Naive thymus-derived CD8-positive, alpha-beta T cell (primary cell): Measurements from ENCODE around the gene PCGF3. TPM values are rescaled to one million over a fixed set of nuclear protein-coding genes. Genes with fewer than 3 reads are reported as not detected.

Experiments
- ATAC-seq, 2 donors: fragments of 150-1000 bp; cut with Tn5 transposase in 1 of 2; sonication (Bioruptor Pico), chemical (Tn5 transposase) in 1 of 2; 1 replicate in 1 of 2; 2 replicates in 1 of 2; pipeline ENCODE4 v1.10.0; 2021; ENCODE audit warnings: mild to moderate bottlenecking in 2 of 2, moderate library complexity in 2 of 2
- POLR2A ChIA-PET: fragments of 350-600 bp; sonication (Branson Sonifier 250); formaldehyde crosslinking; loops from one replicate; lab custom pipeline; 2021; ENCODE audit warnings: antibody characterized with exemption; lab: Charles Lee
- DNase-seq, 10 donors: peaks; one replicate each; pipeline versions ENCODE4 v3.0.0 to v3.0.0-alpha.2; 2020 to 2022
- H3K27ac Mint-ChIP-seq, 10 donors: one replicate each; pipeline ENCODE4 v1.8.0; 2020 to 2022; ENCODE audit warnings: mild to moderate bottlenecking in 10 of 10, mixed read lengths in 10 of 10, moderate library complexity in 4 of 10, inconsistent platforms in 1 of 10
- H3K27me3 Mint-ChIP-seq, 5 donors: one replicate each; pipeline ENCODE4 v1.8.0; 2021 to 2022; ENCODE audit warnings: mixed read lengths in 5 of 5
- H3K36me3 Mint-ChIP-seq, 3 donors: one replicate each; pipeline ENCODE4 v1.8.0; 2020 to 2022; ENCODE audit warnings: mixed read lengths in 3 of 3, mild to moderate bottlenecking in 2 of 3, inconsistent platforms in 1 of 3
- H3K4me1 Mint-ChIP-seq, 4 donors: one replicate each; pipeline ENCODE4 v1.8.0; 2021 to 2022; ENCODE audit warnings: mixed read lengths in 4 of 4
- H3K4me3 Mint-ChIP-seq, 10 donors: one replicate each; pipeline ENCODE4 v1.8.0; 2020 to 2022; ENCODE audit warnings: mild to moderate bottlenecking in 10 of 10, mixed read lengths in 10 of 10, moderate library complexity in 6 of 10, inconsistent platforms in 1 of 10
- H3K9me3 Mint-ChIP-seq, 9 donors: one replicate each; pipeline ENCODE4 v1.8.0; 2020 to 2022; ENCODE audit warnings: mixed read lengths in 9 of 9, mild to moderate bottlenecking in 3 of 9, inconsistent platforms in 1 of 9, moderate library complexity in 1 of 9
- polyA plus RNA-seq, 3 donors: library from polyadenylated mRNA; unstranded; fragments of 300-500 nt; fragmentation: Illumina TruSeq; gene quantifications; one replicate each; pipeline ENCODE4 v1.2.3, GENCODE V29; 2021
- total RNA-seq, 8 experiments: library from RNA in 2 of 8; stranded (reverse) in 2 of 8; gene quantifications; one replicate each; pipeline ENCODE4 v1.2.3 and lab custom pipeline; 2021 to 2026

The PCGF3 gene, protein sequence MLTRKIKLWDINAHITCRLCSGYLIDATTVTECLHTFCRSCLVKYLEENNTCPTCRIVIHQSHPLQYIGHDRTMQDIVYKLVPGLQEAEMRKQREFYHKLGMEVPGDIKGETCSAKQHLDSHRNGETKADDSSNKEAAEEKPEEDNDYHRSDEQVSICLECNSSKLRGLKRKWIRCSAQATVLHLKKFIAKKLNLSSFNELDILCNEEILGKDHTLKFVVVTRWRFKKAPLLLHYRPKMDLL
- total RNA-seq (10 to 100 TPM; 45.6 to 49.3 TPM), polyA plus RNA-seq (1 to 10 TPM; 3.4 to 4.4 (median 3.9) TPM), total RNA-seq (lab: John Stamatoyannopoulos, UW) (29.2 to 63.0 (median 44.5) reads per million in 6 experiments)

DNA sequence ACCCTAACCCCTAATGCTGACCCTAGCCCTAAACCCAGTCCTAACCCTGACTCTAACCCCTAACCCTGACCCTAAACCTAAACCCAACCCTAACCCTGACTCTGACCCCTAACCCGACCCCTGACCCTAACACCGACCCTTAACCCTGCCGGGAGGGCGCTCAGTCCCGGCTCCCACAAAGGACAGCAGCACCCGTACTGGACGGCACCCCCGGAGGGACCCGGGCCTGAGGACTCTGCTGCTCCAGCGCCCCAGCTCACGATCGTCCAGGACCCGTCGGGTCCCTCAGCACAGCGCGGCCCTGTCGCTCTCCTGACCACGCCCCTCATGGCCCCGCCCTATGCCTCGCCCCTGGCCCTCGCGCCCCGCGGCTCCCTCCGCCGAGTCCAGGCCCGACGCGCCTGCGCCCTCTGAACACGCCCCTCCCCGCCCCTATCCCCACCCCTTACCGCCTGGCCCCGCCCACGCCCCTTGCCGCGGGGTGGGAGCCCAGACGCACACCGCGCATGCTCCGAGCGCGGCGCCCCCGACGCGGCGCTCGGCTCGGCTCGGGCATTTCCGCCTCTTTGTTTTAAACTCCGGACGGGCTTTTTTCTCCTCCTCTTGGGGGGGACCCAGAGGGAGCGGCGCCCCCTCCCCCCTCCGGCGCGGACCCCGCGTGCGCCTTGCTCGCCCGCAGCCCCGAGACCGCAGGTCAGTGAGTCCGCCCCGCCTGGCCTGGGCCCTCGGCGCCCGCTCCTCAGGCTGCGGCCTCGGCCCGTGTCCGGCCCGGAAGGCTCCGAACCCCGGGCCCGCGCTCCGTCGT, at the start of gene PCGF3:
Gene PCGF3 (plus strand): TSS at position 555 of the 805 bp plus-strand sequence. CDS start 27,849 bp downstream, outside the sequence.
- Mint-ChIP-seq H3K27ac (peak within 1 kb of the TSS in 9 of 10 donors; percentile 45 to 88 (median 71)), H3K27me3 (no peaks in the 10 kb centered on the region), H3K4me1 (peaks cover 16 to 36% (median 27%) of the 10 kb centered on the region in 4 donors), H3K36me3 (peaks cover 0 to 5% (median 0%) of the 10 kb centered on the region in 3 donors), H3K4me3 (peak within 1 kb of the TSS; percentile 55 to 90 (median 81)), H3K9me3 (no peaks in the 10 kb centered on the region)
- peak; percentile 95 for ATAC-seq
- peak; percentile 85 to 97 (median 93) for DNase-seq
- POLR2A ChIA-PET = no interaction called here

DNA sequence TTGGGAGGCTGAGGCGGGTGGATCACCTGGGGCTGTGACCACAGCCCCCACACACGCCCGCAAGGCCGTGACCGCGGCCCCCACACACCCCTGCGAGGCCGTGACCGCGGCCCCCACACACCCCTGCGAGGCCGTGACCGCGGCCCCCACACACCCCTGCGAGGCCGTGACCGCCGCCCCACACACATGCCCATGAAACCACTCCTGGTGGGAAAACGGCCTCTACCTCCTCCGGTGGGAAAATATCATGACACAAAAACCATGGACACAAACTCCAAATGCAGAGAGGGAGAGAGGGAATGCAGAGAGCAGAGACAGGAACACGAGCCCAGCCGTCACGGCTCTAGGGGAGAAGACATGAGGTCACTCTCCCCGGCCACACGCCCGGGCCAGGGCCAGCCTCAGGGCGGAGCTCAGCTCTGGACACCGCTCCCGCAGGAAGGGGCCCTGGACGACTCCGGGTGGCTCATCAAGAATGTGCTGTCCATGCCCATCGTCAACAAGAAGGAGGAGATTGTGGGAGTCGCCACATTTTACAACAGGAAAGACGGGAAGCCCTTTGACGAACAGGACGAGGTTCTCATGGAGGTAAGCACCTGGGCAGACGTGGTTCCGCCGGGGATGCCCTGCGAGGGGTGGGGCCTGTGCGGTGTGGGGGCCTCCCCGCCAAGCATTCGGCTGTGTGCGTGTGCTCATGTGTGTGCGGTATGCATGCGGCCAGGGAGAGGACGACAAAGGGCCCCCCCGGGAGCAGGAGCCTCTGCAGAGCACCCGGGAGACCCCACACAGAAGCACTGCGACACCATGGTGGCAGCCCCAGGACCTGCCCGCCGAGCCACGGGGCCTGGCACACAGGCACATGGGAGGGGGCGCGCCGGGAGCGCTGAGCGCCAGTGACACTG, 48.9 kb upstream of the PCGF3 start:
- Mint-ChIP-seq H3K9me3 (no peaks in the 10 kb centered on the region), H3K27me3 (peaks cover 1 to 7% (median 3%) of the 10 kb centered on the region in 5 donors), H3K36me3 (peaks cover 0 to 5% (median 4%) of the 10 kb centered on the region in 3 donors), H3K4me1 (peaks cover 0 to 15% (median 3%) of the 10 kb centered on the region in 4 donors), H3K4me3 (no peak overlapping the region), H3K27ac (no peak overlapping the region)
- POLR2A ChIA-PET = no interaction called here
- no peak for ATAC-seq
- peak in 1 of 10 donors; percentile 34 for DNase-seq

DNA sequence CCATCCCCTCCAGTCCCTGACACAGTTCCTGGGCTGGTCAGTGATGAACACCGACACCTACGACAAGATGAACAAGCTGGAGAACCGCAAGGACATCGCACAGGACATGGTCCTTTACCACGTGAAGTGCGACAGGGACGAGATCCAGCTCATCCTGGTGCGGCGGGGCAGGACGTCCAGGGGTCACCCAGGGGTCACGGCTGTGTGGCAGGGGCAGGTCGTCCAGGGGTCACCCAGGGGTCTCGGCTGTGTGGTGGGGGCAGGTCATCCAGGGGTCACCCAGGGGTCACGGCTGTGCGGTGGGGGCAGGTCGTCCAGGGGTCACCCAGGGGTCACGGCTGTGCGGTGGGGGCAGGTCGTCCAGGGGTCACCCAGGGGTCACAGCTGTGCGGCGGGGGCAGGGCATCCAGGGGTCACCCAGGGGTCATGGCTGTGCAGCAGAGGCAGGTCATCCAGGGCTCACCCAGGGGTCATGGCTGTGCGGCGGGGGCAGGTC, 48.2 kb upstream of the PCGF3 start:
- DNase-seq (peak in 2 of 10 donors; percentile 1 to 42), ATAC-seq (no peak)
- H3K9me3 Mint-ChIP-seq = no peaks in the 10 kb centered on the region
- no peak overlapping the region for H3K27ac Mint-ChIP-seq
- peaks cover 0 to 5% (median 4%) of the 10 kb centered on the region in 3 donors for H3K36me3 Mint-ChIP-seq
- H3K27me3 Mint-ChIP-seq = peaks cover 0 to 1% (median 0%) of the 10 kb centered on the region in 5 donors
- peaks cover 0 to 15% (median 6%) of the 10 kb centered on the region in 4 donors for H3K4me1 Mint-ChIP-seq
- no peak overlapping the region for H3K4me3 Mint-ChIP-seq
- POLR2A ChIA-PET = no interaction called here

DNA sequence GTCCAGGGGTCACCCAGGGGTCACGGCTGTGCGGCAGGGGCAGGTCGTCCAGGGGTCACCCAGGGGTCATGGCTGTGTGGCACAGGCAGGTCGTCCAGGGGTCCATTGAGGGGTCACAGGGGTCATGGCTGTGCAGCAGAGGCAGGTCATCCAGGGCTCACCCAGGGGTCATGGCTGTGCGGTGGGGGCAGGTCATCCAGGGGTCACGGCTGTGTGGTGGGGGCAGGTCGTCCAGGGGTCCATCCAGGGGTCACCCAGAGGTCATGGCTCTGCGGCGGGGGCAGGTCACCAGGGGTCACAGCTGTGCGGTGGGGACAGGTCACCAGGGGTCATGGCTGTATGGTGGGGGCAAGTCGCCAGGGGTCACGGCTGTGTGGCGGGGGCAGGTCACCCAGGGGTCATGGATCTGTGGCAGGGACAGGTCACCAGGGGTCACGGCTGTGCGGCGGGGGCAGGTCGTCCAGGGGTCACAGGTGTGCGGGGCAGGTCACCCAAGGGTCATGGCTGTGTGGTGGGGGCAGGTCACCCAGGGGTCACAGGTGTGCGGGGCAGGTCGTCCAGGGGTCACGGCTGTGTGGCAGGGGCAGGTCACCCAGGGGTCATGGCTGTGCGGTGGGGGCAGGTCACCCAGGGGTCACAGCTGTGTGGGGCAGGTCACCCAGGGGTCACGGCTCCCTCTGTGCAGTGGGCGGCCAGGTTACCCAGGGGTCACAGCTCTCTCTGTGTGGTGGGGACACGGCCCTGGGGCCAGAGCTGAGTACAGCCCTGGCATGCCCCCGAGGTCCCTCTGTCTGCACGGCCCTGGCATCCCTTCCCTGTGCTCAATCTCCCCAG, 47.6 kb upstream of the PCGF3 start:
- Mint-ChIP-seq H3K36me3 (peaks cover 0 to 5% (median 4%) of the 10 kb centered on the region in 3 donors), H3K27ac (peak overlapping the region in 2 of 10 donors; percentile 37 to 40), H3K4me3 (no peak overlapping the region), H3K27me3 (no peaks in the 10 kb centered on the region), H3K4me1 (peaks cover 1 to 16% (median 9%) of the 10 kb centered on the region in 4 donors), H3K9me3 (no peaks in the 10 kb centered on the region)
- ATAC-seq (no peak), DNase-seq (peak in 1 of 10 donors; percentile 60)
- POLR2A ChIA-PET = no interaction called here

DNA sequence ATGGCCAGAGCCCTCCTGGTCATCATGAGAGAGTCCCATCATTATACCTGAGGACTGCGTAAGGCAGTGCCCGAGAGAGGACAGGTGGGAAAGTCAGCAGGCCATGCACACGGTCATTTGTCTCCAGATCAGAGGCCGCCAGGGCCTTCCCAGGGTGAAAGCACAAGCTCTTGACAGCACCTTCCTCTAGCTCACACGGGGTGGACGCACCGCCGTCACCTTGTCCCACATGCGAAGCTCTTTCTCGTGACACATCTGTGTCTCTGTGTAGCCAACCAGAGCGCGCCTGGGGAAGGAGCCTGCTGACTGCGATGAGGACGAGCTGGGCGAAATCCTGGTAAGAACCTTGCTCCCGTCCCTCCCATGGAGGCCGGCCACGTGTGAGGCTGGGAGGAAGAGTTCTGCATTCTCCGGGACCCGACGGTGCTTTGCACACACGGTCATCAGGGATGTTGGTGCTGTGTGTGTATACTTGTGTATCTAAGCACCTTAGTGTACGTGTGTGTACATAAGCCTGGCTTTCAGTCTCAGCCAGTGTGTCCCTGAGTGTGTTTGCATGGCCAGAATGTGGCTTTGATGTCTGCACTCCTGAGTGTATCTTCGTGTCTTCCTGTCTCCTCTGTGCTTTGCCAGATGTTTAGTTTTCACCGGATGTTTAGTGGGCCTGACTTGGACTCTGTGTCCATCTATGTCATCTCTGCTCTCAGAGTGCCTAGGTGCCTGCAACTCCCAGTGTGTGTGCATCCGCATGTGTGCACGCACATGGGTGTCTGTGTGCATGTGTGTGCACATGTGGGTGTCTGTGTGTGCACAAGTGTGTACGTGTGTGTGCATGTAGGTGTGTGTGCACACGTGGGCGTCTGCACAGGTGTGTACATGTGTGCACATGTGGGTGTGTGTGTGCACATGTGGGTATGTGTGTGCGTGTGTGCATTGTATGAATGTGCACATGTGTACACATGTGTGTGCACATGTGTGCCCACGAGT, 46.7 kb upstream of the PCGF3 start:
- peak in 1 of 10 donors; percentile 45 for DNase-seq
- H3K36me3 Mint-ChIP-seq = peaks cover 0 to 5% (median 4%) of the 10 kb centered on the region in 3 donors
- H3K4me3 Mint-ChIP-seq = no peak overlapping the region
- no peak for ATAC-seq
- H3K4me1 Mint-ChIP-seq = peaks cover 1 to 18% (median 11%) of the 10 kb centered on the region in 4 donors
- no peaks in the 10 kb centered on the region for H3K9me3 Mint-ChIP-seq
- POLR2A ChIA-PET = no interaction called here
- no peaks in the 10 kb centered on the region for H3K27me3 Mint-ChIP-seq
- peak overlapping the region in 2 of 10 donors; percentile 2 to 37 for H3K27ac Mint-ChIP-seq

DNA sequence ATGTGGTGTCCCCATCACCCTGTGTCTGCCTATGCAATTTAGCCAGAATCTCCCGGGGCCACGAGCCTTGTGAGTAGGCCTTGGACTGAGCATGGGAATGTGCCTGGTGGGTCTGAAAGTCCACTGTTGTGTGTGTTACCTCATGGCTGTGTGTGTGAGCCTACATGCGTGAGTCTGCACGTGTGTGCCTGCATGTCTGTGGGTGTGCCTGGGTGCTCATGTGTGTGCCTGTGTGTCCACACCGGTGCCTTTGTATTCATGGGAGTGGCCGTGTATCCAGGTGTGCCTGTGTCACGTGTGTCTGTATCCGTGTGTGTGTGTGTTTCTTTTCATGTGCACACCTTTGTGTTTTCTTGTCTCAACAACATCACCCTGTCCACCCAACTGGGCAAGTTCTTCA, 45.8 kb upstream of the PCGF3 start:
- H3K36me3 Mint-ChIP-seq = peaks cover 0 to 5% (median 4%) of the 10 kb centered on the region in 3 donors
- H3K9me3 Mint-ChIP-seq = no peaks in the 10 kb centered on the region
- peak in 1 of 10 donors; percentile 50 for DNase-seq
- no peak for ATAC-seq
- H3K4me1 Mint-ChIP-seq = peaks cover 5 to 27% (median 14%) of the 10 kb centered on the region in 4 donors
- peak overlapping the region in 2 of 10 donors; percentile 21 to 81 for H3K27ac Mint-ChIP-seq
- peak overlapping the region in 3 of 10 donors; percentile 20 to 48 (median 28) for H3K4me3 Mint-ChIP-seq
- no peaks in the 10 kb centered on the region for H3K27me3 Mint-ChIP-seq
- POLR2A ChIA-PET = no interaction called here

DNA sequence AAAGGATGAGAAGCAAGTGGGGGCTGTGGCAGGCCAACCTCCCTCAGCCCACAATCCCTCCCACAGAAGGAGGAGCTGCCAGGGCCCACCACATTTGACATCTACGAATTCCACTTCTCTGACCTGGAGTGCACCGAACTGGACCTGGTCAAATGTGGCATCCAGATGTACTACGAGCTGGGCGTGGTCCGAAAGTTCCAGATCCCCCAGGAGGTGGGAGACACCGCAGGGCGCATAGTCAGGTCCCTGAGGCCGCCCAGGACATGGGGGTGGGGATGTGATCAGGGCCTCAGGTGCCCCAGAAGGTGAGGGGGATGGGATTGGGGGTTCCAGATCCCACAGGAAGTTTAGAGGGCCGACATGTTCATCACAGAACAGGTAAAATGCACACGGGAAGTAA, 45.2 kb upstream of the PCGF3 start:
- peaks cover 0 to 5% (median 4%) of the 10 kb centered on the region in 3 donors for H3K36me3 Mint-ChIP-seq
- H3K27ac Mint-ChIP-seq = peak overlapping the region in 2 of 10 donors; percentile 21 to 60
- DNase-seq = peak in 1 of 10 donors; percentile 30
- no peaks in the 10 kb centered on the region for H3K27me3 Mint-ChIP-seq
- peak overlapping the region in 4 of 10 donors; percentile 6 to 74 (median 28) for H3K4me3 Mint-ChIP-seq
- H3K9me3 Mint-ChIP-seq = no peaks in the 10 kb centered on the region
- no peak for ATAC-seq
- POLR2A ChIA-PET = no interaction called here
- peaks cover 8 to 32% (median 16%) of the 10 kb centered on the region in 4 donors for H3K4me1 Mint-ChIP-seq

DNA sequence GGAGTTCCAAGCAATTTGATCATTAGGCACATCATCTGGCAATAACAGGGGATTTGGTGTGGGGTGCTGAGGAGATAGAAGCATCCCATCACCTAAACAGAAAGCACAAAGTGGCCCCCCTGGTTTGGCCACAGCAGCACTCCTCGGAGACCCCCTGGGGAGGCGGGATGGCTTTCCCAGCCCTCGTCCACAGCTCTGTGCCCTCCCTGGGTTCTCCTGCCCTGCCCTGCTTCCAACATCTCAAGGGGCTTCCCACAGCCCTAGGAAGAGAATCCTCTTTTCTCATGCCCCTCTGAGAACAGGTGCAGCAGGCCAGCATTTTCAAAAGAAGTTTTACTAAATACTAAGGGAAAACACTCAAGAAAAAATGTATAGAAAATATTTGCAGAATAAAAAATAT, 44.4 kb upstream of the PCGF3 start:
- no peaks in the 10 kb centered on the region for H3K9me3 Mint-ChIP-seq
- ATAC-seq = no peak
- H3K4me1 Mint-ChIP-seq = peaks cover 11 to 34% (median 18%) of the 10 kb centered on the region in 4 donors
- no peaks in the 10 kb centered on the region for H3K27me3 Mint-ChIP-seq
- peak in 1 of 10 donors; percentile 19 for DNase-seq
- H3K27ac Mint-ChIP-seq = peak overlapping the region in 3 of 10 donors; percentile 18 to 93 (median 22)
- peaks cover 0 to 5% (median 4%) of the 10 kb centered on the region in 3 donors for H3K36me3 Mint-ChIP-seq
- peak overlapping the region in 4 of 10 donors; percentile 4 to 64 (median 30) for H3K4me3 Mint-ChIP-seq
- POLR2A ChIA-PET = no interaction called here

DNA sequence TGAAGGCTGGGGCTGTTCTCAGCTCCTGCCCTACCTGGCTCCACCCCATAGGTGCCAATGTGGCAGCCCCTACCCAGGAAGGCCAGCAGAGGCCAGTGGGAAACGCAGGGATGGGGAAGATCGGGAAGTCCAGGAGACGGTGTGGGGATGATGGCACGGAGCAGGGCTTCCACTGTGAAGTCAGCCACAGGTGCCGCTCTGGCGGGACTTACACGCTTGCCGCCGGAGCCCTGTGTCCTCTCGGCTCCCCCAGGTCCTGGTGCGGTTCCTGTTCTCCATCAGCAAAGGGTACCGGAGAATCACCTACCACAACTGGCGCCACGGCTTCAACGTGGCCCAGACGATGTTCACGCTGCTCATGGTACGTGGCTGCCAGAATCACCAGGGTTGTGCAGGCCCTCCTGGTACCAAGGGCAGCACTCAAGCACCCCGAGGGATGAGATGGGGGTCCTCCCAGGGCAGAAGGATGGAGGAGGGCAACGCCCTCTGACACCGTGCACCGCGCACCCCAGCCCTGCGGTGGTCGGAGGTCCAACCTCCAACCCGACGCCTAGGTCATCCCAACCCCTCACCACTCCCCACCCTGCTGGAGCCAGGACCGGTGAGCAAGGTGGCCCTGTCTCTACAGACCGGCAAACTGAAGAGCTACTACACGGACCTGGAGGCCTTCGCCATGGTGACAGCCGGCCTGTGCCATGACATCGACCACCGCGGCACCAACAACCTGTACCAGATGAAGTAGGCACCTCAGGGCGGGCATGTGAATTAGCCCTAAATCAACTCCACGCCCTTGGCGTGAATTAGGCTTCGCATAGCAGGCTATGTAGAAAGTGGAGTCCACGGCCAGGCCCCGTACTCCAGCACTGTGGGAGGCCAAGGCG, 43.5 kb upstream of the PCGF3 start:
- DNase-seq = peak in 1 of 10 donors; percentile 53

More for the DNA sequence above, 43.5 kb upstream of the PCGF3 start:
- no peak for ATAC-seq
- peak overlapping the region; percentile 60 to 91 (median 80) for H3K4me3 Mint-ChIP-seq
- peaks cover 0 to 5% (median 4%) of the 10 kb centered on the region in 3 donors for H3K36me3 Mint-ChIP-seq
- H3K9me3 Mint-ChIP-seq = no peaks in the 10 kb centered on the region
- H3K4me1 Mint-ChIP-seq = peaks cover 11 to 34% (median 17%) of the 10 kb centered on the region in 4 donors
- no peaks in the 10 kb centered on the region for H3K27me3 Mint-ChIP-seq
- POLR2A ChIA-PET = interaction anchor here (0.6 to 3.7 kb wide), 3 partner anchors 11 to 588 kb away, joined by 3 to 58 read pairs (median 5); partner anchors contain the start of genes ATP5ME and MYL5
- peak overlapping the region in 6 of 10 donors; percentile 43 to 81 (median 66) for H3K27ac Mint-ChIP-seq
